ENCODE measurements around the gene STK24.
A peak's percentile ranks its signal among the peaks of the same experiment; 100 is the strongest.
"Not testable (repeated sequence)": the region's sequence is repeated elsewhere in the genome, so short reads cannot be mapped to it uniquely, and the experiment has no call there.

Gene STK24

DNA sequence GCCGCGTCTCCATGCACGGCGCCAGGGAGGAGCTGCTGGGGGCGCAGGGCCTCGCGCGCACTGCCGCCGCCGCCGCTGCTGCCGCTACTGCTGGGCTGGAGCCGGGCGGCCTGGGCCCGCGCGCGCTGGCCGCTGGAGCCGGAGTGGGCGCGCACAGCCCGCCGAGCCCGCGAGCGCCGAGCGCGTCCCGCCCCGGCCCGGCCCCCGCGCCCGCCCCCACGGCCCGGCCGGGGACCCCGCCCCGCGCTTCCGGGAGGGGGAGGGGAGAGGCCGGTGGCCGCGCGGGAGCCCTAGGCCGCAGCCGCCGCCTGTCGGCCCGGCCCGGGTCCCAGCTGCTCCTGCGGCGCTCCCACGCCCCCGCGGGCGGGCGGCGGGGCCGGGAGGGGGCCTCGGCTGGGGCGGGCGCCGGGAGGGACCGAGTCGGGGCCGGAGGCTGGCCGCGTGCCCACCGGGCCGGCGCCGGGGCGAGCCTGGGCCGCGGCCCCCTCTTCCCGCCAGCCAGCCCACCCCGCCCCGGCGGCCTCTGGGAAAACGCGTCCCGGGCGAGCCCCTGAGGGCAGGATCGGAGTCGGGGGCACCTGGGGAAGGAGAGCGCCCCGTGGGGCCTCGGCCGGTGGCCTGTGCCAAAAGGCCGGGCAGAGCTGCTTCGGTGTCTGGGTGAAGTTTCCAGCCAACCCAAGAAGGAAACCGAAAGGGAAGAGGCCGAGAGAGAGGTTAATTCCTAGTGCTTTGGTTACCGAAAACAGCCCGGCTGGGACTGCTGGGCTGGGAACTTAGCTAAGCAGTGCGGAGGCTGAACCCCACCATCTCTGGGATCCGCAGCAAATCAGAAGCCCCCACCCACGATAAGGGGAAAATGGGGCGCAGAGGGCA is at the start of gene STK24:
Gene STK24 (minus strand): TSS at position 145 of the 873 bp plus-strand sequence. CDS start 321 bp downstream, outside the sequence.
- peak; percentile 65 to 75 for DNase-seq

DNA sequence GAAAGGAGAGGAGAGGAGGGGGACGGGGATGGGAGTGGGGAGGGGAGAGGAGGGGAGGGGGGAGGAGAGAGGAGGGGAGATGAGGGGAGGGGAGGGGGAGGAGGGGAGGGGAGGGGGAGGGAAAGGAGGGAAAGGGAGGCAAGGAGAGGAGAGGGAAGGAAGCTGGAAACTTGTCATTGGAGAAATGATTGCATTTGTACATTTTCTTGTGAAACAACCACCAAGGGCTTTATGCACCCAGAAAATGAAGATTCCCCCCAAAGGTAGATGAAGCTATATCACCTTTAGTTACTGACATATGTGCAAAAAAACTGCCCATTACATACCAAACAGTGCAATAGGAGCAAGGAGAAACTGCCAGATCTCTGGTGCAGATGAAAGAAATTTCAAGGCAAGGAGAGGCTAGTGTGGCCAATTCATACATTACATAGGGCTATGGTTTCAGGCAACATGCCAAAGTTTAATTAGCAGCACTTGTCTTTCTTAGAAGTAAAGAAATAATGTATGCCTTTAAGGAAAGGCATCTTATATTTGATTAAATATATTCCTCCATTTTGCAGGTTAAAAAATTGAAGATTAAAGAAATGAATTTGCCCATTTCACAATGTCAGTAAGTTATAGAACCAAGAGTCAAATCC is 49.5 kb upstream of the STK24 start:
- DNase-seq, result no peak

GRCh38 chr13:98624589-98624988 is 47.7 kb upstream of the STK24 start:
- not testable (repeated sequence) for DNase-seq

DNA sequence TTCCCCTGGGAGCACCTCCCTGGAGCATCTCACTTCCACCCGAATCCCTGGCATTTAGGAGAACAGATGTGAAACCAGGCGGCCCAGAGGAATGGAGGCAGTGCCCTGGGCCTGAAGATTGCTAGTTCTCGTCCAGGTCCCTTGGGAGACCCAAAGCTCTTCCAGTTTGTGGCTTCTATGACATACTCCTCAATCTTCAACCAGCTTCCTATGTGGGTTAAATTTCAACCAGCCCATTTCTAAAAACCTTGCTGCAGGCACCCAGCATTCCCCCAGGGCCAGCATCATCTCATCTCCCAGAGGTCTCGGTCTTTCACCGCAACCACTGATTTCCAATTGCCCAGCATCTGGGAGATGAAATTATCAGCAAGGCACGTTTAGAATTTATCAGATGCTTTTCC is 46.0 kb upstream of the STK24 start:
- no peak for DNase-seq

- no peak for DNase-seq
Measured at GRCh38 chr13:98619556-98619955, 42.6 kb upstream of the STK24 start.

GRCh38 chr13:98615595-98615994 is 38.7 kb upstream of the STK24 start:
- DNase-seq, result not testable (repeated sequence)

- no peak for DNase-seq
Measured at GRCh38 chr13:98613591-98613990, 36.7 kb upstream of the STK24 start.

DNA sequence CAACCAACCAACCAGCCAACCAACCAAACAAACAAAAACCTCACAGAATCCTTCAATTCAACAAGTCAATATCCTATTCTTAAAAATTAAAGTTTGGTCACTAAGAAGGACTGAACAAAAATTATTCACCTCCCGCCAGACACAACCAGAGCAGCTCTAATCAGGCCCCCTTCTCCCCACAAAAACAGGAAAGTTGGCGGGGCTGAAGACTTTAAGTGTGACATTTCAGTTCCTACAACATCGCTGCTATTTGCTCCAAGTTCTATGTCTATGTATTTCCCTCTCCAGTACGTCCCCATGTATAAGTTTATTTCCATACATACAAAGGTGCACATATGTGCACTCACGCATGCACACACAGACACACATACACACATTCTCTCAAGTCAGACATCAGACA is 32.8 kb upstream of the STK24 start:
- DNase-seq, result no peak

DNA sequence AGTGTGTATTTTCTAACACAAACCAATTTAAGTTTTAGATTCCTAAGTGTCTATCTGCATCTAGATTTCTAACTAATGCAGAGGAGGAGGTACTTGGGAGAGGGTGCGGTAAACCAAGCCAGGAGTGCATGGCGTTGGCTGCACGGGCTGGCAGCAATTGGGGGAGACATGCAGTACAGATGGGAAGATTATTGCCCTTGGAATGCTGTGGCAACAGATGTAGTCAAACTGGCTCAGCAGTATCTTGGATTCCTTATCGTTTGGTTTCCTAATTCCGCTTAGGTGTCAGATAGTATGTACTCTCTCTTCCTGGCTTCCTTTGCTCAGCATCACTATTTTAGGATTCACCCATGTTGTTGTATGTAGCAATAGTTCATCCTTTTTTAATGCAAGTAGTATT is 29.4 kb upstream of the STK24 start:
- no peak for DNase-seq

DNA sequence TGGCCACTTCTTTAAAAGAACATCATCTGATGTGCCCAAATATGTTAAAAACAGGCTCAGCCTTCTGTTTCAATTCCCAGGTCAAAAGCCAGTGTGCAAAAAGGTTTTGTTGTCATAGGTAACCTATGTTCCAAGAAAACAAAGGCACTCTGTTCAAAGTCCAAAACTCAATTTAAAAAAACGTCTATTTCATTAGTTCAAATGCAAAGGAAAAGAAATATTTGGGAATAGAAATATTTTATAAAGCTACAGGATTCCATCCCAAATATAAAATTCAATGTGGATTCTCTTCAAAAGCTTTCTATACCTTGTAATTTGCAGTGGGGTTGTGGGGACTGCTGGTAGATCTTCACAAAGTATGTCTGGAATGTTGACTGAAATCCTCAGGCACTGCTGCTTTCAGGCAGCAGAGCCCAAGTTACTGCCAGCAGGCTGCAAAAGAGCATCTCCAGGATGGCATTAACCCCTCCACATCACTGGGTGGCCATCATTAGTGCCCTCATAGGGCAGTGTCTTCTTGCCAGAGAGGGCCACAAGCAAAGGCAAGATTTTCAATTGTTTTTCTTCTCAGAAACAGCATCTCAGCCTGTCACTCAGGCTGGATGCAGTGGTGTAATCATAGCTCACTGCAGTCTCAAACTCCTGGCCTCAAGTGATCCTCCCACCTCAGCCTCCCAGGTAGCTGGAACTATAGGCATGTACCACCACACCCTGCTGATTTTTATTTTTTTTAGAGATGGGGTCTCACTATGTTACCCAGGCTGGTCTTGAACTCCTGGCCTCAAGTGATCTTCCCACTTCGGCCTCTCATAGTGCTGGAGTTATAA is 22.8 kb upstream of the STK24 start:
- DNase-seq, result no peak

GRCh38 chr13:98598043-98598442 is 21.1 kb upstream of the STK24 start:
- no peak for DNase-seq

DNA sequence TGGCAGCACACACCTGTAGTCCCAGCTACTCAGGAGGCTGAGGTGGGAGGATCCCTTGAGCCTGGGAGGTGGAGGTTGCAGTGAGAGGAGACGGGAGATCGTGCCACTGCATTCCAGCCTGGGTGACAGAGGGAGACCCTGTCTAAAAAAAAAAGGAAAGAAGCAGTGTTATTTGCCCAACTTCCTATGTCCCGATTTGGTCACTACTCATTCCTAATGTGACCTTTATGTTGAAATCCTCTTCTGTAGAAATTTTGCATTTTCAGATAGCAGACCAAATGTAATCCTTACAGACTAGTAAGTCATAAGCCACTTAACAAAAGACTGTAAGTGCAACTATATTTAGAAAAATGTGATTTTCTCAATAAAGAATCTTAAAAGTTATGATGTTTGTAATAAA is 18.2 kb upstream of the STK24 start:
- no peak for DNase-seq

DNA sequence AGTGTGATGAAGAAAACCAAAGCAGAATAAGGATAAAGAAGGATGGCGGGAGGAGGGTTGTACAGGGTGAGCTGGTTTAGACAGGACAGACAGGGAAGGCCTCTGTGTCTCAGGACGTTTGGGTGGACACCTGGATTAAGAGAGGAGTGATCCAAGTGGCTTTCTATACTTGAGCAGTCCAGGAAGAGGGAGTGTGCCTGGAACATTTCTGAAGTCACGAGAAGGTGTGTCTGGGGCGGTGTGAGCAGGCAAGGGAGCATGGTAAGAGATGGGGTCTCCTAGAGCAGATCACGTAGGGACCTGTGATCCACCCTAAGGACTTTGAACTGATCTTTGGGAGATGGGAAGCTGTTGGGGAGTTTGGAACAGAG is 15.4 kb upstream of the STK24 start:
- DNase-seq, result no peak

DNA sequence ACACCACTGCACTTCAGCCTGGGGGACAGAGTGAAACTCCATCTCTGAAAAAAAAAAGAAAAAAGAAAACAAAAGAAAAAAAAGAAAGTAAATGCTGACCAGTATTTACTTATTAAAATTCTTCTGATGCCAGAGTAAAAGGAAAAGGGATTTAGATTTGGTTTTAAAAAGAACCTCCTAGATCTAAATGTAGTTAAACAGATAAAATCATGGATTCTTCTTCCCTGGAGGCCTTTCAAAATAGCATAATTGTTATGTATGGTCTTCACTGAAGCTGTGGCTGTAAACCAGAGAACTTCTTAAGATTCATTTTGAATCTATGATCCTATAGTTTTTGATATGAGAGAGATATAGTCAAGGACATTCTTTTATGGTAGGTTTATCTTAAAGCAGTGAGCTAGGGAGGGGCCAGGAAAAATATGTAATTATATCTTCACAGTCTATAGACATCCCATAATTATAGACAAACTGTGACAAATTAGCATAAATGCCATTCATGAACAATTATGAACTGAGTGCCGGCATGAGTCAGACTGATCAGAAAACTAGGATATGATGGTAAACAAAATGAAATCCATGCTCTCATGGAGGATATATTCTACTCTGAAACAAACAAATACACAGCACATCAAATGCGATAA is 14.9 kb upstream of the STK24 start:
- DNase-seq, result no peak

GRCh38 chr13:98590471-98590870 is 13.6 kb upstream of the STK24 start:
- not testable (repeated sequence) for DNase-seq

DNA sequence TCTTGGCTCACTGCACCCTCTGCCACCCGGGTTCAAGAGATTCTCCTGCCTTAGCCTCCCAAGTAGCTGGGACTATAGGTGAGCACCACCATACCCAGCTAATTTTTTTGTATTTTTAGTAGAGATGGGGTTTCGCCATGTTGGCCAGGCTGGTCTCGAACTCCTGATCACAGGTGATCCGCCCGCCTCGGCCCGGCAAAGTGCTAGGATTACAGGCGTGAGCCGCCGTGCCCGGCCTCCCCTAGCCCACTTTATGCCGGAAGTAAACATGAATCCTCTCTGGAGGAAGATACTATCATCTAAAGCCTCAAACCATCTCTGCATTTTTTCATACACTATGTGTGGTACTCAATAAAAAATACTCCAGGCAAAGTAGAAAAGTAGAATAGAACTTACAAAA is 12.6 kb upstream of the STK24 start:
- DNase-seq, result not testable (repeated sequence)

DNA sequence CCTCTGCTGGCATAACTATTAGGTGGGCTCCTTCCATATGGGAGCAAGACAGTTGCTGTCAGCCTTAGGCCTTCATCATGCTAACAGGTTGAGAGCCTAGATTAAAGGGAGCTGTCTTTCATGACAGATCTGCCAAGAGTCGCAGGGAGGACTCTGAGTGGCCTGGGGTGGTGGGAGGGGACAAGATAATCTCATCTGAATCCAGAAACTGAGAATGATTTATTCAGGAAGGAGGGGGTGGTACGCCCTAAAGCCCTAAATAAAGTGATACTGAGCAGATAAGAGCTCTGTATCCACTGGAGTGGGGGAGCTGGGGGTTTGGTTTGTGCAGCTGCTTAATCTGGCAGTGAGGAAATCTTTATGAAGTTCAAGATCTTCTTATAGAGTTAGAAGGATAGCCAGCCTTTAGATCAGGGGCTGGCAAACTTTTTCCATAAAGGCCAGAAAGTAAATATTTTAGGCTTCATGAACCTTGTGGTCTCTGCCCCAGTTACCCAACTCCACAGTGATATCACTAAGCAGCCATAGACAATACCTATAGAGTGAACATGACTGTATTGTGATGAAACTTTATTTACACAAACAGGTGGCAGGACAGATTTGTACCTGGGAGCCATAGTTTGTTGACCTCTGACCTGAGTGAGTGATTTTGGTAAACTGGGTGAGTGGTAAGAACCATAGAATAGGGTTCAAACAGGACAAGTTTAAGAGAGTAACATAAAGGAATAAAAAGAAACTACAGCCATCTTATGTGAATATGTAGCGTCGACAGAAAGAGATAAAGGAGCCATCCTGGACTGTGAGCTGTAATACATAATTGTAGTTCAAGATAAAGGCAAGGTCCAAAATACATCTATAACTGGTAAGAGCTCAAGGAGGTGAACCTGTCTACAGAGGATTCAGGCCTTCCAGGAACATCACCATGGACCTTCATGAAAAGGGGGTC is 9.8 kb upstream of the STK24 start:
- DNase-seq, result no peak

DNA sequence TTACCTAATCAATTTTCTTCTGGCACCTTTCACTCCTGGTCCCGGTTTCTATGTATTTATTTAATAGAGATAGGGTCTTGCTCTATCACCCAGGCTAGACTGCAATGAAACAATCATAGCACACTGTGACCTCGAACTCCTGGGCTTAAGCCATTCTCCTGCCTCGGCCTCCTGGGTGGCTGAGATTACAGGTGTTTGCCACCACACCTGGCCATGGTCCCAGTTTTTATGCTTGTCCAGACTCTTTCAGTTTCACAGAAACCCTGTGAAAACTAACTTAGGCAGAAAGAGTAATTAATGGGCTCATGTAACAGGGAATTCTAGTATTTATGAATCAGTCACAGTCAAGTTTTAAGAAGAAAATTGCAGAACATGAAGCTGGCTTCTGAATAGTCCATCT is 9.0 kb upstream of the STK24 start:
- no peak for DNase-seq

- no peak for DNase-seq
Measured at GRCh38 chr13:98585398-98585754, 8.5 kb upstream of the STK24 start.

DNA sequence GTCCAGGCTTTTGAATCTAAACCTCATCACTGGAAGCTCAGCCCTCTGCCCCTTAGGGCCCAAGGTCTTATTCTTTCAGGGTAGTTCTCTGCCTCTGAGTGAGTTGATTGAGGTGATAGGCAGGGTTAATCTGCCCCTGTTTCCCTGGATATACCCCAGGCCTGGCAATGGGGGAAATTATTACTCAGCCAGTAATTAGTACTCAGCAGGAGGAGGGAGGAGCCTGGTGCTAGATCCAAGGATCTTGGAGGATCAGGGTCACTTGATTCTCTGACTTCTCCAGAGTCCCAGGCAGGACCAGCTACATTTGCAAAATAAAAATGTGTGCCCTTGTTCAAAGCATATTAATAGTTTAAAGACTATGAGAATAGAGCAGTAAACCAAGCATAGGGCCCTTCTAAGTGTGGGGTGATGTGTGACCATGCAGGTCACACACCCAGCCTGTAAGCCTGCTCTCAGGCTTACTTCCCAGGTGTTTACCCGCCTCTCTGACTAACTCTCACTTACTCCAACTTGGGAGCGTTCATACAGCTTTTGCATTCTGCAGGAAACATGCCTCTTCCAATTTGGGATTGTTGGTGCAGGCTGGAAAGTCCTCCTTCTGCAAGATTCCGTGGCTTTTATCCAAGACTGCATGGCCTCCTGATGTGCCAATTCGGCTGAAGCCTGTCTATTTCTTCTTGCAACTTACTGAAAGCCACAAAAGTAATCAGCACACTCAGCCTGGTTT is 7.9 kb upstream of the STK24 start:
- no peak for DNase-seq

GRCh38 chr13:98582947-98583346 is 6.0 kb upstream of the STK24 start:
- DNase-seq, result no peak

All from stimulated activated CD4-positive, alpha-beta T cell treated with anti-CD3 and anti-CD28 coated beads, Interleukin-2, amount 100 ng/mL, for 24 hours (primary cell).